Endothelial cell of umbilical vein (primary cell): ENCODE measurements around the gene ZNRD2. TPM values are rescaled to one million over a fixed set of nuclear protein-coding genes. Genes with fewer than 3 reads are reported as not detected.

Source experiments
- BruUV-seq: library from RNA; stranded (reverse); fragments of 400-500 nt; replicated peaks from 2 replicates; lab custom pipeline; 2021; lab: Mats Ljungman, UMichigan
- CTCF ChIA-PET: fragments of 300-600, 350-600 bp; sonication (Branson Sonifier 250); formaldehyde crosslinking; loops from one replicate; lab custom pipeline; 2021; ENCODE audit warnings: antibody characterized with exemption, inconsistent platforms; lab: Charles Lee
- POLR2A ChIA-PET: fragments of 300-600, 350-600 bp; sonication (Branson Sonifier 250); formaldehyde crosslinking; loops from one replicate; lab custom pipeline; 2021; ENCODE audit warnings: antibody characterized with exemption, inconsistent platforms; lab: Charles Lee
- DNase-seq: peaks from one replicate; pipeline ENCODE4 v3.0.0-alpha.2; 2011; ENCODE audit warnings: low read depth, low spot score
- FAIRE-seq: peaks from 2 replicates; lab custom pipeline; 2011; peaks lifted over from hg19 to GRCh38; lab: Jason Lieb, UNC
- H2AFZ ChIP-seq: 2 replicates; pipeline ENCODE4 v1.6.0; 2012; ENCODE audit warnings: low read depth, low read length, control low read depth, inconsistent platforms
- H3K27ac ChIP-seq: 2 replicates; pipeline ENCODE4 v1.5.1; 2011; ENCODE audit warnings: low read depth, mild to moderate bottlenecking, control low read depth, low read length, moderate library complexity; ENCODE audit not compliant: insufficient read depth
- H3K27me3 ChIP-seq, 2 experiments: 2 replicates each; pipeline versions ENCODE4 v1.6.0 to v1.6.1; 2011; ENCODE audit warnings: low read length in 2 of 2, mixed read lengths in 1 of 2; ENCODE audit not compliant: control insufficient read depth in 2 of 2, insufficient read depth in 2 of 2
- H3K36me3 ChIP-seq, 2 experiments: 2 replicates in 1 of 2; 3 replicates in 1 of 2; pipeline ENCODE4 v1.5.1; 2011; ENCODE audit warnings: low read length in 2 of 2, mild to moderate bottlenecking in 1 of 2, moderate library complexity in 1 of 2; ENCODE audit not compliant: control insufficient read depth in 2 of 2, insufficient read depth in 2 of 2; ENCODE audit errors: extremely low read depth in 1 of 2
- H3K4me1 ChIP-seq: 3 replicates; pipeline ENCODE4 v1.5.1; 2011; ENCODE audit warnings: mild to moderate bottlenecking, low read length; ENCODE audit not compliant: control insufficient read depth, insufficient read depth; ENCODE audit errors: extremely low read depth
- H3K4me2 ChIP-seq: 2 replicates; pipeline ENCODE4 v1.6.1; 2011; ENCODE audit warnings: low read length, control low read depth, mixed read lengths; ENCODE audit not compliant: insufficient read depth
- H3K4me3 ChIP-seq, 3 experiments: fragments of 200-600 bp in 1 of 3; sonication (generic), shearing (Covaris generic) in 1 of 3; replicated peaks in 1 of 3; 2 replicates each; pipeline ENCODE4 v1.5.1; 2011 to 2016; ENCODE audit warnings: control low read depth in 3 of 3, low read length in 3 of 3, mild to moderate bottlenecking in 2 of 3, inconsistent platforms in 1 of 3, low read depth in 1 of 3, moderate library complexity in 1 of 3; ENCODE audit not compliant: insufficient read depth in 1 of 3
- H3K79me2 ChIP-seq: 2 replicates; pipeline ENCODE4 v1.6.0; 2012; ENCODE audit warnings: low read length, inconsistent platforms; ENCODE audit not compliant: control insufficient read depth, insufficient read depth
- H3K9ac ChIP-seq: replicated peaks from 2 replicates; pipeline ENCODE3; 2011; ENCODE audit warnings: low read length, control low read depth; ENCODE audit not compliant: insufficient read depth; ENCODE audit errors: extremely low read depth
- H3K9me1 ChIP-seq: replicated peaks from 3 replicates; pipeline ENCODE4 v1.6.0; 2011; ENCODE audit warnings: mild to moderate bottlenecking, low read length; ENCODE audit not compliant: control insufficient read depth, insufficient read depth; ENCODE audit errors: extremely low read depth
- H3K9me3 ChIP-seq: replicated peaks from 2 replicates; pipeline ENCODE4 v1.5.1; 2012; ENCODE audit warnings: low read length, inconsistent platforms; ENCODE audit not compliant: control insufficient read depth, insufficient read depth
- H4K20me1 ChIP-seq: replicated peaks from 2 replicates; pipeline ENCODE3; 2011; ENCODE audit warnings: mild to moderate bottlenecking, low read length; ENCODE audit not compliant: control insufficient read depth, insufficient read depth; ENCODE audit errors: extremely low read depth
- EZH2 ChIP-seq: IDR thresholded peaks from 2 replicates; pipeline ENCODE4 v1.6.1; 2012; ENCODE audit warnings: borderline replicate concordance, low read depth, mild to moderate bottlenecking, moderate library complexity, low read length, inconsistent platforms; ENCODE audit not compliant: severe bottlenecking
- FOS ChIP-seq: IDR thresholded peaks from 2 replicates; pipeline ENCODE4 v1.6.1; 2011; ENCODE audit warnings: mild to moderate bottlenecking, low read length, moderate library complexity, borderline replicate concordance; ENCODE audit not compliant: insufficient read depth
- GATA2 ChIP-seq: IDR thresholded peaks from 2 replicates; pipeline ENCODE4 v1.7.0; 2011; ENCODE audit warnings: low read depth, mild to moderate bottlenecking, moderate library complexity, mixed read lengths, low read length; ENCODE audit not compliant: insufficient read length, insufficient read depth
- MYC ChIP-seq: IDR thresholded peaks from one replicate; pipeline ENCODE4 v1.6.1; 2011; ENCODE audit warnings: mild to moderate bottlenecking, low read depth, low read length
- POLR2A ChIP-seq: IDR thresholded peaks from 2 replicates; pipeline ENCODE4 v1.6.1; 2012; ENCODE audit warnings: low read depth, mild to moderate bottlenecking, control low read depth, low read length
- POLR2AphosphoS5 ChIP-seq: IDR thresholded peaks from 2 replicates; pipeline ENCODE4 v1.6.1; 2012; ENCODE audit warnings: low read depth, mild to moderate bottlenecking, control low read depth, low read length, moderate library complexity; ENCODE audit not compliant: insufficient read depth
- dilution Hi-C: fragments of 300-500 bp; cut with MboI; formaldehyde crosslinking; loops from one replicate; pipeline ENCODE4 v1.15.0; 2019; ENCODE audit warnings: low sequenced_read_pairs; ENCODE audit not compliant: extremely low pct_ligation_motif_present
- intact Hi-C: fragments of 100-400 bp; cut with micrococcal nuclease; formaldehyde crosslinking; loops from one replicate; pipeline ENCODE4 v1.10.0; 2022
- polyA plus RNA-seq, 4 experiments: library from polyadenylated mRNA; depleted of rRNA in 3 of 4; stranded (reverse) in 3 of 4; unstranded in 1 of 4; fragments of >200 nt; gene quantifications; 2 replicates each; pipeline versions ENCODE4 v1.2.1 to v1.2.3, GENCODE V29; 2011 to 2012; ENCODE audit warnings: missing spikeins in 1 of 4
- total RNA-seq: library from RNA; stranded (reverse); gene quantifications from 2 replicates; pipeline ENCODE4 v1.2.3, GENCODE V29; 2021
- TF ChIP-seq, protein P1 (sequence below), 2 donors: IDR thresholded peaks; 1 replicate in 1 of 2; 2 replicates in 1 of 2; pipeline ENCODE4 v1.5.1; 2011; ENCODE audit warnings: low read length in 2 of 2, mild to moderate bottlenecking in 2 of 2, moderate library complexity in 2 of 2, control low read depth in 1 of 2, inconsistent platforms in 1 of 2, low read depth in 1 of 2; ENCODE audit not compliant: insufficient read depth in 1 of 2; ENCODE audit errors: extremely low read depth in 1 of 2

The ZNRD2 gene
- total and polyA plus RNA-seq, 2 donors (not counting 3 experiments of a cell fraction or from before 2014, with no cell fraction given): 40.8 to 96.7 TPM

DNA sequence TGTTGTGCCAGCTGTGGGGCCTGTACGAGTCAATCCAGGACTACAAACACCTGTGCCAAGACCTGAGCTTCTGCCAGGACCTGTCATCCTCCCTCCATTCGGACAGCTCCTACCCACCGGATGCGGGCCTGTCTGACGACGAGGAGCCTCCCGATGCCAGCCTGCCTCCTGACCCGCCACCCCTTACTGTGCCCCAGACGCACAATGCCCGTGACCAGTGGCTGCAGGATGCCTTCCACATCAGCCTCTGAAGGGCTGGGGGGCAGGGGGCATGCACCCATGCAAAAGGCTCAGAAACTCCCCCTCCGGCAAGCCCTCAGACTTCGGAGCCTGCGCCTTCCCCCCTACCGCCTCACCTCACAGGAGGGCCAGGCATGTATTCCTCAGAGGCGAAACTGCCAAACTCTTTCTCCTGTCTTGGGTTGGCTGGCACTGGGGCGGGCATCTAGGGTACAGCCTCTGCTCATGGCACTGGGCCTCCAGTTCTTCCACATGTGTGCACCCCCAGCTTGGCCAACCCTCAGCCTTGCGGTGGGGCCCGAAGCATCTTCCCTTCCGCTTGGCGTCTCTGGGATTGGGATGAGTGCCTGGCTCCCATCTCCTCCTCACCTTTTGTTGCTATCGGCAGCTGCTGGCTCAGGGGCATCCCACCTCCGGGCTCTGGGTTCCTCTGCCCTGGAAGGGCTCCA lies 3.3 kb downstream of the ZNRD2 start:
- no peak for FAIRE-seq
- Histone ChIP-seq H3K27ac (no peak overlapping the region), H3K4me3 (peak overlapping the region; percentile 36 to 73 (median 65)), H3K4me1 (peaks cover 60% of the 10 kb centered on the region), H3K36me3 (no peaks in the 10 kb centered on the region), H3K4me2 (peak overlapping the region; percentile 68), H3K27me3 (no peaks in the 10 kb centered on the region), H3K9me1 (no peaks in the 10 kb centered on the region), H3K9me3 (no peaks in the 10 kb centered on the region), H4K20me1 (no peaks in the 10 kb centered on the region), H3K9ac (peak overlapping the region; percentile 76), H3K79me2 (peaks cover 25% of the 10 kb centered on the region), H2AFZ (no peak overlapping the region)
- TF ChIP-seq GATA2: no peak
- TF ChIP-seq MYC: no peak
- TF ChIP-seq FOS: no peak
- TSS peak; percentile 5 for BruUV-seq
- ChIA-PET CTCF (interaction anchor here (1.1 to 9.7 kb wide), 5 partner anchors 13 to 52 kb away, joined by 5 to 167 read pairs (median 10); partner anchors contain the start of gene LTBP3), POLR2A (no interaction called here)
- intact Hi-C loops (loop anchor here (1.0 to 5.0 kb wide), 5 partner anchors 15 to 191 kb away; partner anchors contain the start of genes LTBP3, PCNX3 and SLC25A45), dilution Hi-C loops (no loop called here)
- no peak for DNase-seq

DNA sequence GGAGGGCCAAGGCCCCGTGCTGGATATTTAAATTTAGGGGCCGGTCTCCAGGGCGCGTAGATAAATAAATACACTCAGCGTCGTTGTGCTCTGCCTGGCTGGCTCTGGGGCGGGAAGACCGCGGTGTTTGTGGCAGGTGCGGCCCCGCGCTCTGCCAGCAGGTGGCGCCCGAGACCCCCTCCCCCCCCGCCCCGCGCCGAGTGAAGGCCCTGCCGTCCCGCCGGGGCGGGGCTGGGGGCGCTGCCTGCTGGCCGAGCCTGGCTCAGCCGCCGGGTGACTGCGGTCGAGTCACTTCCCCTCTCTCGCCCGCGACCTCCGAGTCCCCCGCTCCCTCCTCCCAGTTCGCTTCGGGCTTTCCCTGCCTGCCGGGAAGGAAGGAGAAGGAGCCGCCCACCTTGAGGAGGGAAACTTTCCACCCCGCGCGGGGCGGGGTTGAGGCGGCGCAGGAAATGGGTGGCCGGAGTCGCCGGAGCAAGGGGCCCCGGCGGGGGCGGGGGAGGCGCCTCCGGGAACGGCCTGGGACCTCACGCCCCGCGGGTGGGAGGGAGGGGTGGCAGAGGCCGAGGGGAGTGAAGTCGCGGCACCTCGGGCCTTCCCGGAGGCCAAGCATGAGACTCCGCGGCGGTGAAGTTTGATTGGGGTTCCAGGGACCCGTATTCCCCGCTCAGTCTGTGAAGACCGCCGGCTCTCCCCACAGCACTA lies 4.0 kb downstream of the ZNRD2 start:
- TF ChIP-seq FOS: peak; percentile 59
- TF ChIP-seq POLR2A: no peak
- peak; percentile 96 for TF ChIP-seq POLR2AphosphoS5
- TF ChIP-seq, protein P1, sequence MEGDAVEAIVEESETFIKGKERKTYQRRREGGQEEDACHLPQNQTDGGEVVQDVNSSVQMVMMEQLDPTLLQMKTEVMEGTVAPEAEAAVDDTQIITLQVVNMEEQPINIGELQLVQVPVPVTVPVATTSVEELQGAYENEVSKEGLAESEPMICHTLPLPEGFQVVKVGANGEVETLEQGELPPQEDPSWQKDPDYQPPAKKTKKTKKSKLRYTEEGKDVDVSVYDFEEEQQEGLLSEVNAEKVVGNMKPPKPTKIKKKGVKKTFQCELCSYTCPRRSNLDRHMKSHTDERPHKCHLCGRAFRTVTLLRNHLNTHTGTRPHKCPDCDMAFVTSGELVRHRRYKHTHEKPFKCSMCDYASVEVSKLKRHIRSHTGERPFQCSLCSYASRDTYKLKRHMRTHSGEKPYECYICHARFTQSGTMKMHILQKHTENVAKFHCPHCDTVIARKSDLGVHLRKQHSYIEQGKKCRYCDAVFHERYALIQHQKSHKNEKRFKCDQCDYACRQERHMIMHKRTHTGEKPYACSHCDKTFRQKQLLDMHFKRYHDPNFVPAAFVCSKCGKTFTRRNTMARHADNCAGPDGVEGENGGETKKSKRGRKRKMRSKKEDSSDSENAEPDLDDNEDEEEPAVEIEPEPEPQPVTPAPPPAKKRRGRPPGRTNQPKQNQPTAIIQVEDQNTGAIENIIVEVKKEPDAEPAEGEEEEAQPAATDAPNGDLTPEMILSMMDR (IDR thresholded peaks at IDR 0.05; ENCODE audit: extremely low read depth in 1 of 2, insufficient read depth in 1 of 2, low read depth in 1 of 2, low read length in 2 of 2): peak; percentile 79 to 87
- TF ChIP-seq EZH2: no peak
- no peaks in the 10 kb centered on the region for H3K9me3 ChIP-seq
- peaks cover 25% of the 10 kb centered on the region for H3K79me2 ChIP-seq
- peak overlapping the region in 2 of 3 experiments; percentile 31 to 65 for H3K4me3 ChIP-seq
- peak overlapping the region; percentile 68 for H3K4me2 ChIP-seq
- H3K27ac ChIP-seq: peak overlapping the region; percentile 45
- POLR2A ChIA-PET: no interaction called here
- dilution Hi-C loops (no loop called here), intact Hi-C loops (loop anchor here (1.0 to 5.0 kb wide), 5 partner anchors 14 to 192 kb away; partner anchors contain the start of genes LTBP3, PCNX3 and SLC25A45)
- CTCF ChIA-PET: interaction anchor here (1.8 to 9.7 kb wide), 3 partner anchors 16 to 33 kb away, joined by 10 to 167 read pairs (median 146); partner anchors contain the start of gene LTBP3
- H2AFZ ChIP-seq: no peak overlapping the region
- BruUV-seq: no TSS peak
- no peaks in the 10 kb centered on the region for H3K36me3 ChIP-seq
- H3K27me3 ChIP-seq: no peaks in the 10 kb centered on the region
- peak; percentile 96 for DNase-seq
- FAIRE-seq: peak; percentile 97
- no peaks in the 10 kb centered on the region for H3K9me1 ChIP-seq
- H3K9ac ChIP-seq: no peak overlapping the region
- no peaks in the 10 kb centered on the region for H4K20me1 ChIP-seq
- H3K4me1 ChIP-seq: peaks cover 54% of the 10 kb centered on the region
